Measurements from ENCODE around the gene SEMA3G. TPM values are rescaled to one million over a fixed set of nuclear protein-coding genes. Genes with fewer than 3 reads are reported as not detected.

Gene SEMA3G
- total and polyA plus RNA-seq, 2 donors (not counting 1 experiment from before 2014, with no cell fraction given) = 0.02 to 0.17 TPM

GRCh38 chr3:52443268-52443610, 1.7 kb downstream of the SEMA3G start:
- no peak for DNase-seq (ENCODE audit: low read depth in 2 of 2)
- no peak for TF ChIP-seq EZH2 (IDR thresholded peaks at IDR 0.05; ENCODE audit: low read length, missing control alignments)
- no peak for TF ChIP-seq CTCF (conservative IDR thresholded peaks at IDR 0.05 in 1 of 2, IDR thresholded peaks at IDR 0.05 in 1 of 2; ENCODE audit: low read depth in 1 of 2, low read length in 2 of 2)
- Histone ChIP-seq H3K4me3 (replicated peaks in 1 of 4; ENCODE audit: control extremely low read depth in 1 of 4, insufficient read depth in 1 of 4, low read depth in 3 of 4, low read length in 4 of 4) (no peak overlapping the region), H3K27ac (ENCODE audit: insufficient read depth, low read length) (no peak overlapping the region), H2AFZ (ENCODE audit: low read length) (no peak overlapping the region), H4K20me1 (ENCODE audit: control insufficient read depth, extremely low read depth, insufficient read depth, low read length) (no peaks in the 10 kb centered on the region), H3K4me2 (ENCODE audit: extremely low read depth, insufficient read depth, low read length) (no peak overlapping the region), H3K4me1 (ENCODE audit: control insufficient read depth, extremely low read depth, insufficient read depth, low read length) (no peaks in the 10 kb centered on the region), H3K27me3 (ENCODE audit: control insufficient read depth, insufficient read depth, low read length) (no peaks in the 10 kb centered on the region), H3K79me2 (ENCODE audit: control insufficient read depth, insufficient read depth, low read length) (no peaks in the 10 kb centered on the region), H3K9ac (ENCODE audit: insufficient read depth, low read length) (no peak overlapping the region), H3K9me3 (ENCODE audit: control insufficient read depth, insufficient read depth, low read depth, low read length) (no peaks in the 10 kb centered on the region), H3K36me3 (ENCODE audit: control insufficient read depth, insufficient read depth, low read length) (no peaks in the 10 kb centered on the region)

GRCh38 chr3:52442409-52443267, 2.3 kb downstream of the SEMA3G start:
- Histone ChIP-seq H4K20me1 (ENCODE audit: control insufficient read depth, extremely low read depth, insufficient read depth, low read length) (no peaks in the 10 kb centered on the region), H3K4me1 (ENCODE audit: control insufficient read depth, extremely low read depth, insufficient read depth, low read length) (no peaks in the 10 kb centered on the region), H3K36me3 (ENCODE audit: control insufficient read depth, insufficient read depth, low read length) (no peaks in the 10 kb centered on the region), H2AFZ (ENCODE audit: low read length) (no peak overlapping the region), H3K9me3 (ENCODE audit: control insufficient read depth, insufficient read depth, low read depth, low read length) (no peaks in the 10 kb centered on the region), H3K27me3 (ENCODE audit: control insufficient read depth, insufficient read depth, low read length) (no peaks in the 10 kb centered on the region), H3K4me3 (replicated peaks in 1 of 4; ENCODE audit: control extremely low read depth in 1 of 4, insufficient read depth in 1 of 4, low read depth in 3 of 4, low read length in 4 of 4) (no peak overlapping the region), H3K4me2 (ENCODE audit: extremely low read depth, insufficient read depth, low read length) (no peak overlapping the region), H3K27ac (ENCODE audit: insufficient read depth, low read length) (no peak overlapping the region), H3K9ac (ENCODE audit: insufficient read depth, low read length) (no peak overlapping the region), H3K79me2 (ENCODE audit: control insufficient read depth, insufficient read depth, low read length) (no peaks in the 10 kb centered on the region)
- DNase-seq (ENCODE audit: low read depth in 2 of 2) = no peak
- no peak for TF ChIP-seq CTCF (conservative IDR thresholded peaks at IDR 0.05 in 1 of 2, IDR thresholded peaks at IDR 0.05 in 1 of 2; ENCODE audit: low read depth in 1 of 2, low read length in 2 of 2)
- no peak for TF ChIP-seq EZH2 (IDR thresholded peaks at IDR 0.05; ENCODE audit: low read length, missing control alignments)

DNA sequence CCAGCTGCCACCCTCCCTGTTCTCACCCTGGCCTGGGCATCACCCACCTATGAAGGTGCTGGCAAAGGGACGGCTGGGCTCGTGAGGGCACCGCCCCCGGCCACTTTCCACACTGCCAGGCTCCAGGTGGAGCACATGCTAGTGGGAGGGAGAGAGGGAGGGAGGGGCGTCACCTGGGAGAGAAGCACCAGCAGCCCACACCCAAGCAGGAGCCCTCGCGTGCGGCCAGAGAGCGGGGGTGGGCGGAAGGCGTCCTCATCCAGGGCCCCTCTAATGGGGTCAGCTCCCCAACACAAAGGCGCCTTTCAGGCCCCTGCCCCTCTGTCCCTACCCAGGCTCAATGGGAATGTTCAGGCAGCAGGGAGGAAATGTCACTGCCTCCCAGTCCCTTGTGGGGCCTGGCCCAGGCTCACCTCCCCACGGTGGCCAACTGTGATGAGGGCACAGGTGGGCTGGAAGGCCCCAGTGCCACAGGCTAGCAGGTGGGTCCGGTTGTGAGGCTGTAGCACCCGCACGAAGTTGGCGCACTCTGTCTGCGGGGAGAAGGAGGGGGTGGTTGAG, 3.1 kb downstream of the SEMA3G start:
- DNase-seq (ENCODE audit: low read depth in 2 of 2) = no peak
- Histone ChIP-seq H4K20me1 (ENCODE audit: control insufficient read depth, extremely low read depth, insufficient read depth, low read length) (no peaks in the 10 kb centered on the region), H3K4me2 (ENCODE audit: extremely low read depth, insufficient read depth, low read length) (no peak overlapping the region), H3K27me3 (ENCODE audit: control insufficient read depth, insufficient read depth, low read length) (no peaks in the 10 kb centered on the region), H3K79me2 (ENCODE audit: control insufficient read depth, insufficient read depth, low read length) (no peaks in the 10 kb centered on the region), H3K9ac (ENCODE audit: insufficient read depth, low read length) (no peak overlapping the region), H3K9me3 (ENCODE audit: control insufficient read depth, insufficient read depth, low read depth, low read length) (no peaks in the 10 kb centered on the region), H3K36me3 (ENCODE audit: control insufficient read depth, insufficient read depth, low read length) (no peaks in the 10 kb centered on the region), H3K4me1 (ENCODE audit: control insufficient read depth, extremely low read depth, insufficient read depth, low read length) (no peaks in the 10 kb centered on the region), H2AFZ (ENCODE audit: low read length) (no peak overlapping the region), H3K27ac (ENCODE audit: insufficient read depth, low read length) (no peak overlapping the region), H3K4me3 (replicated peaks in 1 of 4; ENCODE audit: control extremely low read depth in 1 of 4, insufficient read depth in 1 of 4, low read depth in 3 of 4, low read length in 4 of 4) (no peak overlapping the region)
- TF ChIP-seq EZH2 (IDR thresholded peaks at IDR 0.05; ENCODE audit: low read length, missing control alignments) (no peak), CTCF (conservative IDR thresholded peaks at IDR 0.05 in 1 of 2, IDR thresholded peaks at IDR 0.05 in 1 of 2; ENCODE audit: low read depth in 1 of 2, low read length in 2 of 2) (no peak)
